Activated CD8-positive, alpha-beta T cell treated with anti-CD3 and anti-CD28 coated beads for 36 hours (primary cell): ENCODE results near the gene ATP6AP2. TPM values are rescaled to one million over a fixed set of nuclear protein-coding genes. Genes with fewer than 3 reads are reported as not detected.

Experiments
- ATAC-seq: fragments of 200-7000 bp; cut with Tn5 transposase; one replicate; pipeline ENCODE4 v1.10.0; 2021; ENCODE audit warnings: mild to moderate bottlenecking, moderate library complexity
- CTCF ChIA-PET: fragments of 350-600 bp; sonication (Branson Sonifier 250); formaldehyde crosslinking; loops from one replicate; lab custom pipeline; 2021; ENCODE audit warnings: antibody characterized with exemption; lab: Charles Lee
- POLR2A ChIA-PET: fragments of 350-600 bp; sonication (Branson Sonifier 250); formaldehyde crosslinking; loops from one replicate; lab custom pipeline; 2021; ENCODE audit warnings: antibody characterized with exemption; lab: Charles Lee
- DNase-seq: peaks from one replicate; pipeline ENCODE4 v3.0.0-alpha.2; 2020
- H3K27ac Mint-ChIP-seq: one replicate; pipeline ENCODE4 v1.8.0; 2021; ENCODE audit warnings: mild to moderate bottlenecking, mixed read lengths
- H3K27me3 Mint-ChIP-seq: one replicate; pipeline ENCODE4 v1.8.0; 2021; ENCODE audit warnings: mixed read lengths
- H3K36me3 Mint-ChIP-seq: one replicate; pipeline ENCODE4 v1.8.0; 2021; ENCODE audit warnings: low read depth, mixed read lengths
- H3K4me1 Mint-ChIP-seq: one replicate; pipeline ENCODE4 v1.8.0; 2021; ENCODE audit warnings: low read depth, mixed read lengths
- H3K4me3 Mint-ChIP-seq: one replicate; pipeline ENCODE4 v1.8.0; 2021; ENCODE audit warnings: mild to moderate bottlenecking, moderate library complexity, mixed read lengths
- H3K9me3 Mint-ChIP-seq: one replicate; pipeline ENCODE4 v1.8.0; 2021; ENCODE audit warnings: mixed read lengths
- intact Hi-C: fragments of 100-400 bp; cut with micrococcal nuclease; formaldehyde crosslinking; loops from one replicate; pipeline ENCODE4 v1.10.0; 2022
- total RNA-seq, 2 experiments: library from RNA; stranded (reverse); gene quantifications; one replicate each; pipeline ENCODE4 v1.2.3, GENCODE V29; 2021
- TF ChIP-seq, protein P1 (sequence below): fragments of 200-600 bp; IDR thresholded peaks from one replicate; pipeline ENCODE4 v1.8.0; 2022; ENCODE audit warnings: antibody characterized with exemption, mild to moderate bottlenecking

ATP6AP2 gene
- total RNA-seq, 2 experiments from 2014 or later = 42.9 to 45.5 TPM

DNA sequence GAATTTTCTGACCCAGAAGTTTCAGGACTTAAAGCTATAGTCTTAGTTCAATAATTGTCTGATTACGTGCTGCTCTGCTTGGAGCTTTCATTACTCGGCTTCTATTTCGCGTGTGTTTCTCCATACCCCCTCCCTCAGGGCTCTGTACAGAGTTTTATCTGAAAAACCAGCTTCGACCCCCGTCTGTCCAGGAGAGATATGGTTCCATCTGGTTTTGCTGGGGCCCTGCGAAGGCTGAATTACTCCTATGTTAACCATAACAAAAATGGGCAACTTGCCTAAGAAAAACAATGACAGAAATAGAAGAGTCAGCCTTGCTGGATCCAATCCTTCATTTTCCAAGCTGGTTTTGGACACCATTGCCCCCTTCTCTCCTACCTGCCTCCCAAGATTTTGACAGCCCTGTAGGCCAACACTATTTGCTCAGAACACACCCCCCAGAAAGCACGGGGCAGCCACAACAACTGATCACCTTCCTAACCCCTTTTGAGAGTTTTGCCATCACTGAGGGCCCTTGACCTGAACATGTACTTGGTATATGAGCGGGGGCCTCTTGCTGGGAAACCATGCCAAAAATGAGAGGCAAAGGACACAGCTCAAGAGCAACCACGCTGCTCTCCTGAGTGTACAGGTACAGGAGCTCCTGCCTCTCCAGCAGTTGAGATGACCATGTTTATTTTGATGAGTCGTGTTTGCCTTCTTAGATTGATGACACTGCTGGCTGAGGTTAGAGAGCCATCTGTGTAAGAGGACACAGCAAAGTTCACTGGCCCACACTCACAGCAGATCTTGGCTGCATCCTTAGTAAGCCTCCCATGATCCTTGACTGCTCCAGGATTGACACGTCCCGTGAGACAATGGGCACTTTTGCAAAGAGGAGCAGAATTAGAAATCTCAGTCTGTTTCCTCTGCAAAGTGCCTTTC is 36.2 kb upstream of the ATP6AP2 start:
- POLR2A ChIA-PET = no interaction called here
- intact Hi-C loops = loop anchor here (5.0 kb wide), 1 partner anchor 103 kb away; the partner anchor contains the start of gene CXorf38
- H3K36me3 Mint-ChIP-seq = no peaks in the 10 kb centered on the region

DNA sequence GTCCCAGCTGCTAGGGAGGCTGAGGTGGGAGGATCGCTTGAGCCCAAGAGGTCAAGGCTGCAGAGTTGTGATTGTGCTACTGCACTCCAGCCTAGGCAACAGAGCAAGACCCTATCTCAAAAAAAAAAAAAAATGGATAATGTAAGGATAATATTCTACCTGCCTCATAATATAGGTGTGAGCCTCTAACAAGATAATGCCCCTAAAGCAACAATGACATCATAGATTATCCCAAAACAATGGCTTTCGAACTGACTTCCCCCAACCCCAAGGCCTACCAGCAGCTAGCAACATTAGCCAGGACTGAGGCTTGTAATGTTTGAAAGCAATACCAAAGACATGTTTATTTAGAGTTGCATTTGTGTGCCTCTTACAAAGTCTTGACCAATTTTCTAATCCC is 33.9 kb upstream of the ATP6AP2 start:
- ChIA-PET POLR2A (no interaction called here), CTCF (interaction anchor here (2.0 kb wide), 1 partner anchor 105 kb away, joined by 7 read pairs; no protein-coding TSS in a partner anchor)
- TF ChIP-seq, protein P1, sequence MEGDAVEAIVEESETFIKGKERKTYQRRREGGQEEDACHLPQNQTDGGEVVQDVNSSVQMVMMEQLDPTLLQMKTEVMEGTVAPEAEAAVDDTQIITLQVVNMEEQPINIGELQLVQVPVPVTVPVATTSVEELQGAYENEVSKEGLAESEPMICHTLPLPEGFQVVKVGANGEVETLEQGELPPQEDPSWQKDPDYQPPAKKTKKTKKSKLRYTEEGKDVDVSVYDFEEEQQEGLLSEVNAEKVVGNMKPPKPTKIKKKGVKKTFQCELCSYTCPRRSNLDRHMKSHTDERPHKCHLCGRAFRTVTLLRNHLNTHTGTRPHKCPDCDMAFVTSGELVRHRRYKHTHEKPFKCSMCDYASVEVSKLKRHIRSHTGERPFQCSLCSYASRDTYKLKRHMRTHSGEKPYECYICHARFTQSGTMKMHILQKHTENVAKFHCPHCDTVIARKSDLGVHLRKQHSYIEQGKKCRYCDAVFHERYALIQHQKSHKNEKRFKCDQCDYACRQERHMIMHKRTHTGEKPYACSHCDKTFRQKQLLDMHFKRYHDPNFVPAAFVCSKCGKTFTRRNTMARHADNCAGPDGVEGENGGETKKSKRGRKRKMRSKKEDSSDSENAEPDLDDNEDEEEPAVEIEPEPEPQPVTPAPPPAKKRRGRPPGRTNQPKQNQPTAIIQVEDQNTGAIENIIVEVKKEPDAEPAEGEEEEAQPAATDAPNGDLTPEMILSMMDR = no peak
- Mint-ChIP-seq H3K4me3 (no peak overlapping the region), H3K4me1 (peaks cover 2% of the 10 kb centered on the region), H3K27me3 (no peaks in the 10 kb centered on the region), H3K36me3 (no peaks in the 10 kb centered on the region), H3K27ac (no peak overlapping the region), H3K9me3 (no peaks in the 10 kb centered on the region)
- ATAC-seq = no peak
- DNase-seq = no peak
- intact Hi-C loops = no loop called here

More for the DNA sequence above, 36.2 kb upstream of the ATP6AP2 start:
- no peak overlapping the region for H3K27ac Mint-ChIP-seq
- CTCF ChIA-PET = interaction anchor here (0.6 to 2.0 kb wide), 39 partner anchors 10 to 450 kb away, joined by 3 to 28 read pairs (median 4); partner anchors contain the start of genes ATP6AP2 and CXorf38
- TF ChIP-seq, protein P1 = no peak
- peak; percentile 42 for ATAC-seq
- H3K27me3 Mint-ChIP-seq = no peaks in the 10 kb centered on the region
- H3K4me3 Mint-ChIP-seq = no peak overlapping the region
- no peak for DNase-seq
- H3K4me1 Mint-ChIP-seq = peaks cover 11% of the 10 kb centered on the region
- H3K9me3 Mint-ChIP-seq = no peaks in the 10 kb centered on the region

DNA sequence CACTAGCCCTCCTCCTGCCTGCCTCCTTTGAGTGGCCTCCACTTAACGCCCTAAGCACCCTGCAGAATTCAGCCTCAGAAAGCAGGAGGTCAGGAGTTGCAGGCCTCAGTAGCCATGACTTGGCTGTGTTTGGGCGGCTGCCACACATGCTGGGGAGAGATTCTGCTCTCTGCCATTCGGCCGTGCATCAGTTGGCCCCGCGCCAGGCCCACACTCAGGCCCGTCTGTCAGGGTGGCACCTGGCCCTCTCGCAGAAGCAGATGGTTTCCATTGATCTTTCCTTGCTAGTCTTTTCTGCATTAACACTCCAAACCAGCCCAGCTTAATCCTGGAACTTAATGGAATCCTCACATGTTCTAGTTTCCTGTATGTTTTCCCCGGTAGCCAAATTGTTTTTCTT is 30.7 kb upstream of the ATP6AP2 start:
- Mint-ChIP-seq H3K27ac (no peak overlapping the region), H3K27me3 (no peaks in the 10 kb centered on the region), H3K4me1 (no peaks in the 10 kb centered on the region), H3K9me3 (no peaks in the 10 kb centered on the region), H3K4me3 (no peak overlapping the region), H3K36me3 (no peaks in the 10 kb centered on the region)
- ChIA-PET POLR2A (no interaction called here), CTCF (no interaction called here)
- TF ChIP-seq, protein P1 = no peak
- DNase-seq (no peak), ATAC-seq (no peak)
- intact Hi-C loops = no loop called here

DNA sequence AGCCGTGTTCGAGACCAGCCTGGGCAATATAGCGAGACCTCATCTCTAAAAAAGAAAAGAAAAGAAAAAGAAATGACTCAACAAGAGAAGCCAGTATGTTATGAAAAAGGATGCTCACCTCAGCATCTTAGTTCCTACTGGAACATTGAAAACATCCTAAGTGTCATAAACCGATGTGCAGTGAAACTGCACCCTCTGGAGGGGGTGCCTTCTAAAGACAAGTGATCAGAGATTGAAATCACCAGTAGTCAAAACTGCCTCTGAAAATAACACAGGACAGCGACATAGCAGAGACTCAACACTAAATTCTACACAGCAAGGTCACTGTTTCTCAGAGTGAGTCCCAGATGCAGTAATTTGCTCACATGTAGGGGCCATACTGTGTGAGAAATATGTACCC is 28.0 kb upstream of the ATP6AP2 start:
- TF ChIP-seq, protein P1 = no peak
- Mint-ChIP-seq H3K4me3 (no peak overlapping the region), H3K36me3 (no peaks in the 10 kb centered on the region), H3K4me1 (no peaks in the 10 kb centered on the region), H3K27ac (no peak overlapping the region), H3K27me3 (no peaks in the 10 kb centered on the region), H3K9me3 (no peaks in the 10 kb centered on the region)
- ChIA-PET POLR2A (no interaction called here), CTCF (no interaction called here)
- ATAC-seq = no peak
- intact Hi-C loops = no loop called here
- DNase-seq = no peak

DNA sequence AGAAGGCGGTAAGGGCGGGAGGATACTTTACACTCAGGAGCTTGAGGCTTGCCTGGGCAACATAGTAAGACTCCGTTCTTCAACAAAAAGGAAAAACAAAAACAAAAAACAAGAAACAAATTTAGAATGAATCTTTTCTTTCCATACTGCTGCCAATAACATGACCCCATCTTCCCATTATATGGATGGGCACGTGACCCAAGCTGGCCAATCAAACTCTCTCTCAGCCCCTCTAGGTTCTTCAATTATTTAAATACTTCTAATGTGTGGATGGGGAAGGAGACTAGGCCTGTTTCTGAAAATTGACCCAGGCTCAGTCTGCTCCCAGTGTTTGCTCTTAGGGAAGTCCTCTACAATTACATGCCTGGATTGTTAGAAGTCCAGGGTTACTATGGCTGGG is 22.2 kb upstream of the ATP6AP2 start:
- H3K4me3 Mint-ChIP-seq = no peak overlapping the region
- intact Hi-C loops = no loop called here
- H3K27me3 Mint-ChIP-seq = no peaks in the 10 kb centered on the region
- no peaks in the 10 kb centered on the region for H3K9me3 Mint-ChIP-seq
- H3K27ac Mint-ChIP-seq = no peak overlapping the region
- ChIA-PET CTCF (interaction anchor here (0.8 kb wide), 1 partner anchor 15 kb away, joined by 3 read pairs; no protein-coding TSS in a partner anchor), POLR2A (no interaction called here)
- H3K36me3 Mint-ChIP-seq = no peaks in the 10 kb centered on the region
- no peak for DNase-seq
- ATAC-seq = no peak
- TF ChIP-seq, protein P1 = no peak
- H3K4me1 Mint-ChIP-seq = no peaks in the 10 kb centered on the region
